Caco-2 (cell line): ENCODE measurements around the gene FCRLB. TPM values are rescaled to one million over a fixed set of nuclear protein-coding genes. Genes with fewer than 3 reads are reported as not detected.
"Not testable (repeated sequence)": the region's sequence is repeated elsewhere in the genome, so short reads cannot be mapped to it uniquely, and the experiment has no call there.

Source experiments
- Bru-seq: library from RNA; stranded (reverse); fragments of 400-500 nt; gene quantifications from one replicate; lab custom pipeline; 2021; lab: Mats Ljungman, UMichigan
- BruChase-seq, 2 experiments: library from RNA; stranded (reverse); fragments of 400-500 nt; gene quantifications; one replicate each; lab custom pipeline; 2021; lab: Mats Ljungman, UMichigan
- BruUV-seq: library from RNA; stranded (reverse); fragments of 400-500 nt; replicated peaks from 2 replicates; lab custom pipeline; 2021; lab: Mats Ljungman, UMichigan
- CTCF ChIA-PET: fragments of 300-600 bp; sonication (Branson Sonifier 250); formaldehyde crosslinking; loops from one replicate; lab custom pipeline; 2022; ENCODE audit warnings: antibody characterized with exemption; lab: Charles Lee
- POLR2A ChIA-PET: fragments of 300-600 bp; sonication (Branson Sonifier 250); formaldehyde crosslinking; loops from one replicate; lab custom pipeline; 2022; ENCODE audit warnings: antibody characterized with exemption; lab: Charles Lee
- DNase-seq, 2 experiments: peaks; one replicate each; pipeline versions ENCODE4 v3.0.0 to v3.0.0-alpha.2; 2020 to 2022
- H3K27me3 ChIP-seq: replicated peaks from 2 replicates; pipeline ENCODE4 v1.6.0; 2011; ENCODE audit warnings: low read length; ENCODE audit not compliant: control insufficient read depth, insufficient read depth
- H3K36me3 ChIP-seq: 2 replicates; pipeline ENCODE4 v1.5.1; 2011; ENCODE audit warnings: low read length; ENCODE audit not compliant: control insufficient read depth, insufficient read depth
- H3K4me1 ChIP-seq: fragments of 250-450 bp; sonication (Bioruptor Pico); 2 replicates; pipeline ENCODE4 v1.5.1; 2020; ENCODE audit warnings: mild to moderate bottlenecking
- H3K4me3 ChIP-seq: 2 replicates; pipeline ENCODE4 v1.5.1; 2011; ENCODE audit warnings: low read depth, mild to moderate bottlenecking, control low read depth, low read length
- H3K9me3 ChIP-seq: fragments of 250-450 bp; sonication (Bioruptor Pico); 2 replicates; pipeline ENCODE4 v1.5.1; 2020; ENCODE audit warnings: mild to moderate bottlenecking, moderate library complexity
- H3K27ac Mint-ChIP-seq: one replicate; pipeline ENCODE4 v1.8.0; 2022; ENCODE audit warnings: mixed read lengths; ENCODE audit not compliant: unreplicated experiment
- H3K27me3 Mint-ChIP-seq: one replicate; pipeline ENCODE4 v1.8.0; 2022; ENCODE audit warnings: mixed read lengths; ENCODE audit not compliant: insufficient read depth, unreplicated experiment
- H3K36me3 Mint-ChIP-seq: one replicate; pipeline ENCODE4 v1.8.0; 2022; ENCODE audit warnings: mild to moderate bottlenecking, mixed read lengths; ENCODE audit not compliant: insufficient read depth, unreplicated experiment
- H3K4me1 Mint-ChIP-seq: one replicate; pipeline ENCODE4 v1.8.0; 2022; ENCODE audit warnings: low read depth, mixed read lengths; ENCODE audit not compliant: unreplicated experiment
- H3K4me3 Mint-ChIP-seq: one replicate; pipeline ENCODE4 v1.8.0; 2022; ENCODE audit warnings: mild to moderate bottlenecking, moderate library complexity, mixed read lengths; ENCODE audit not compliant: unreplicated experiment
- H3K9me3 Mint-ChIP-seq: one replicate; pipeline ENCODE4 v1.8.0; 2022; ENCODE audit warnings: mixed read lengths; ENCODE audit not compliant: unreplicated experiment
- CTCF ChIP-seq, 2 experiments: fragments of 200-600 bp in 1 of 2; IDR thresholded peaks; 1 replicate in 1 of 2; 2 replicates in 1 of 2; pipeline versions ENCODE4 v1.5.1 to v1.8.0; 2011 to 2022; ENCODE audit warnings: antibody characterized with exemption in 1 of 2, control low read depth in 1 of 2, inconsistent platforms in 1 of 2, low read depth in 1 of 2, low read length in 1 of 2, mild to moderate bottlenecking in 1 of 2, moderate library complexity in 1 of 2; ENCODE audit not compliant: insufficient read depth in 1 of 2, severe bottlenecking in 1 of 2, unreplicated experiment in 1 of 2
- intact Hi-C: fragments of 100-400 bp; cut with micrococcal nuclease; formaldehyde crosslinking; loops from one replicate; pipeline ENCODE4 v1.10.0; 2022; ENCODE audit not compliant: unreplicated experiment
- long read RNA-seq: library from polyadenylated mRNA; stranded (forward); transcript quantifications from one replicate; pipeline ENCODE4 v2.0.0, GENCODE V29; 2022
- total RNA-seq: library from RNA; stranded (reverse); gene quantifications from 2 replicates; pipeline ENCODE4 v1.2.3, GENCODE V29; 2022

Gene FCRLB
- total RNA-seq (0.29 and 0.30 TPM in 2 replicates), Bru-seq, nascent RNA (percentile 25 among the genes with signal in this experiment), BruChase-seq, experiment 1, labeled RNA remaining after a 2-hour chase (percentile 21 among the genes with signal in this experiment), BruChase-seq, experiment 2, labeled RNA remaining after a 6-hour chase (percentile 23 among the genes with signal in this experiment)
- long read RNA-seq, partial matches to known transcripts, result 0 of 1 reads
- long read RNA-seq, other reads (novel, unspliced or antisense), result 0 of 1 reads

- H3K27me3 Mint-ChIP-seq, result peaks cover 24% of the 10 kb centered on the region
- peaks cover 7% of the 10 kb centered on the region for H3K4me1 Mint-ChIP-seq
- no peaks in the 10 kb centered on the region for H3K4me1 ChIP-seq
- no peaks in the 10 kb centered on the region for H3K27me3 ChIP-seq
- ChIA-PET CTCF (no interaction called here), POLR2A (no interaction called here)
- no peak for TF ChIP-seq CTCF (IDR thresholded peaks at IDR 0.05; ENCODE audit: insufficient read depth in 1 of 2, low read depth in 1 of 2, low read length in 1 of 2, severe bottlenecking in 1 of 2, unreplicated experiment in 1 of 2)
- H3K27ac Mint-ChIP-seq, result no peak within 1 kb of the TSS
- intact Hi-C loops, result no loop called here
- H3K4me3 Mint-ChIP-seq, result no peak within 1 kb of the TSS
- H3K4me3 ChIP-seq, result no peak within 1 kb of the TSS
- no peaks in the 10 kb centered on the region for H3K9me3 Mint-ChIP-seq
- no TSS peak for BruUV-seq
- no peak for DNase-seq
- H3K9me3 ChIP-seq, result no peaks in the 10 kb centered on the region
- H3K36me3 ChIP-seq, result no peaks in the 10 kb centered on the region
- peaks cover 4% of the 10 kb centered on the region for H3K36me3 Mint-ChIP-seq
Observed at GRCh38 chr1:161720956-161721737, at the start of gene FCRLB. TSS of gene FCRLB (plus strand) at chr1:161721544. CDS start at chr1:161722673, 1,129 bp downstream.

GRCh38 chr1:161673437-161673836, 47.9 kb upstream of the FCRLB start:
- H3K4me1 Mint-ChIP-seq, H3K4me1 ChIP-seq, H3K27ac Mint-ChIP-seq, BruUV-seq, H3K27me3 ChIP-seq, H3K27me3 Mint-ChIP-seq, CTCF ChIA-PET, DNase-seq, H3K4me3 ChIP-seq, H3K4me3 Mint-ChIP-seq, H3K36me3 ChIP-seq, H3K9me3 ChIP-seq, H3K36me3 Mint-ChIP-seq, intact Hi-C loops, H3K9me3 Mint-ChIP-seq, POLR2A ChIA-PET: not testable (repeated sequence)

- H3K9me3 ChIP-seq, H3K4me3 ChIP-seq, H3K27me3 Mint-ChIP-seq, intact Hi-C loops, H3K27me3 ChIP-seq, H3K9me3 Mint-ChIP-seq, DNase-seq, H3K4me1 Mint-ChIP-seq, H3K36me3 Mint-ChIP-seq, H3K4me3 Mint-ChIP-seq, CTCF ChIA-PET, BruUV-seq, H3K4me1 ChIP-seq, H3K36me3 ChIP-seq, POLR2A ChIA-PET, H3K27ac Mint-ChIP-seq: not testable (repeated sequence)
Observed at GRCh38 chr1:161674447-161674846, 46.9 kb upstream of the FCRLB start.

GRCh38 chr1:161674908-161675307, 46.4 kb upstream of the FCRLB start:
- H3K4me1 Mint-ChIP-seq, DNase-seq, POLR2A ChIA-PET, H3K36me3 ChIP-seq, H3K27me3 Mint-ChIP-seq, H3K4me3 ChIP-seq, H3K27ac Mint-ChIP-seq, H3K4me1 ChIP-seq, BruUV-seq, H3K36me3 Mint-ChIP-seq, H3K9me3 Mint-ChIP-seq, H3K9me3 ChIP-seq, H3K4me3 Mint-ChIP-seq, H3K27me3 ChIP-seq, CTCF ChIA-PET, intact Hi-C loops: not testable (repeated sequence)
